ENCODE data around the gene BEND5.

The BEND5 gene

GRCh38 chr1:48680411-48681035 lies 96.2 kb downstream of the BEND5 start:
- no peak for DNase-seq (ENCODE audit: low spot score)

GRCh38 chr1:48679859-48680258 lies 96.8 kb downstream of the BEND5 start:
- DNase-seq (ENCODE audit: low spot score) = no peak

GRCh38 chr1:48678710-48679505 lies 97.8 kb downstream of the BEND5 start:
- DNase-seq (ENCODE audit: low spot score) = no peak
